Pancreas (tissue), 10 donors: ENCODE measurements around the gene NPTX1. TPM values are rescaled to one million over a fixed set of nuclear protein-coding genes. Genes with fewer than 3 reads are reported as not detected.

ENCODE experiments used
- ATAC-seq, 4 donors: fragments of 200-7000 bp; cut with Tn5 transposase; one replicate each; pipeline versions ENCODE4 v1.8.0 to v1.9.1; 2020; ENCODE audit warnings: mild to moderate bottlenecking in 4 of 4, moderate library complexity in 4 of 4
- DNase-seq, 6 donors: peaks; one replicate each; pipeline ENCODE4 v3.0.0-alpha.2; 2020
- FAIRE-seq: peaks from 2 replicates; lab custom pipeline; 2012; peaks lifted over from hg19 to GRCh38; lab: Jason Lieb, UNC
- H3K27ac ChIP-seq, 4 donors: fragments of 200-600 bp; sonication (generic); 1 replicate in 3 of 4; 2 replicates in 1 of 4; pipeline versions ENCODE4 v1.5.0 to v1.8.0; 2020
- H3K27me3 ChIP-seq, 4 donors: fragments of 200-600 bp; one replicate each; pipeline ENCODE4 v1.8.0; 2021
- H3K36me3 ChIP-seq, 3 donors: fragments of 200-600 bp; sonication (generic) in 1 of 3; one replicate each; pipeline versions ENCODE4 v1.5.0 to v1.8.0; 2020 to 2021
- H3K4me1 ChIP-seq, 3 donors: fragments of 200-600 bp; one replicate each; pipeline ENCODE4 v1.8.0; 2021
- H3K4me3 ChIP-seq, 4 donors: fragments of 200-600 bp; sonication (generic) in 2 of 4; one replicate each; pipeline versions ENCODE4 v1.5.0 to v1.8.0; 2020 to 2021
- H3K9me3 ChIP-seq, 4 donors: fragments of 200-600 bp; one replicate each; pipeline ENCODE4 v1.8.0; 2021
- CTCF ChIP-seq, 4 donors: fragments of 200-600 bp; sonication (generic) in 3 of 4; IDR thresholded peaks; one replicate each; pipeline versions ENCODE4 v1.5.0 to v1.8.0; 2021; ENCODE audit warnings: antibody characterized with exemption in 4 of 4
- WGBS, 2 donors: extraction: QIAGEN DNeasy Blood & Tissue Kit; methylation state at CpG; one replicate each; pipeline ENCODE4 v1.1.7; 2013; 5-methylcytosine and 5-hydroxymethylcytosine counted together
- intact Hi-C, 3 donors: fragments of 100-400 bp; cut with DNase I; formaldehyde crosslinking; loops; one replicate each; pipeline versions ENCODE4 v1.11.1 to v1.14.2; 2022
- polyA plus RNA-seq, 2 donors: library from polyadenylated mRNA; stranded (reverse); fragments of 200-250 nt; gene quantifications; one replicate each; pipeline ENCODE4 v1.2.3, GENCODE V29; 2013
- total RNA-seq, 6 donors: library from RNA; stranded (reverse); fragmentation: NEBNext Ultra II Directional in 4 of 6; extraction: Animal tissue kit (Norgen Biotek cat#: 25700) in 4 of 6; gene quantifications; one replicate each; pipeline versions ENCODE4 v1.2.1 to v1.2.4, GENCODE V29; 2021 to 2023
- donor health status: healthy with polysubstance abuse.
- donor health status: DM: no; HTN: no; CAD: no; lungs with moderate emphysema.
- donor health status: DM: no; HTN: no; CAD: no.
- donor health status: control.
- donor health status: control.
- donor health status: Bipolar disorder and iron deficiency.
- donor health status: DM: yes; HTN: yes; CAD: no.
- donor health status: DM: no; HTN: no; CAD: no.
- donor health status: DM: no; HTN: no; CAD: no.
- donor health status: DM: yes; HTN: yes; CAD: no.

Gene NPTX1
- total and polyA plus RNA-seq, 8 donors, result 0.04 to 1.1 (median 0.19) TPM; not detected in 1

GRCh38 chr17:80516171-80516932 is 39.9 kb upstream of the NPTX1 start:
- TF ChIP-seq CTCF (IDR thresholded peaks at IDR 0.05), result no peak
- DNase-seq (no peak), FAIRE-seq (no peak), ATAC-seq (no peak)
- Histone ChIP-seq H3K27ac (no peak overlapping the region), H3K4me1 (no peaks in the 10 kb centered on the region), H3K9me3 (no peaks in the 10 kb centered on the region), H3K27me3 (no peaks in the 10 kb centered on the region), H3K36me3 (no peaks in the 10 kb centered on the region), H3K4me3 (no peak overlapping the region)
- WGBS, 2 donors, result 62 to 64% methylated on average over 17 of the region's 17 CpGs
- intact Hi-C loops, result no loop called here

DNA sequence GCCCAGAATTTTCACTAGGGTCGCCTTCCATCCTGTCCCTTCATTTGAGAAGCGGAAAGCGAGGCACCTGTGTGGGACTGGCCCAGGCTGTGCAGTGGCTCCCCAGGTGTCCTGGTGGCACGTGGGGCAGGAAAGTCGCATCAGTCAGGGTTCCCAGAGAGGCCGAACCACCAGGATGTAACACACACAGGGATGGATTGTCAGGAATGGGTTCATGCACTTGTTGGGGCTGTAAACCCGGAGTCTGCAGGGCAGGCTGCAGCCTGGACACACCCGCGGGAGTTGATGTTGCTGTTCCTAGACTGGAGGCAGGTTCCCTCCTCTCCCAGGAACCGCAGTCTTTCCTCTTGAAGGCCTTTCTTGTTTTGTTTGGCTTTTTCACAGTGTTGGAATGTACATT is 37.5 kb upstream of the NPTX1 start:
- H3K27me3 ChIP-seq, result no peaks in the 10 kb centered on the region
- DNase-seq, result no peak
- intact Hi-C loops, result no loop called here
- H3K9me3 ChIP-seq, result no peaks in the 10 kb centered on the region
- whole genome bisulfite sequencing, 2 donors, result 46 to 48% methylated on average over 10 of the region's 10 CpGs
- no peak overlapping the region for H3K27ac ChIP-seq
- no peak for ATAC-seq
- no peak for TF ChIP-seq CTCF (IDR thresholded peaks at IDR 0.05)
- no peaks in the 10 kb centered on the region for H3K4me1 ChIP-seq
- H3K36me3 ChIP-seq, result no peaks in the 10 kb centered on the region
- no peak overlapping the region for H3K4me3 ChIP-seq
- FAIRE-seq, result no peak

- H3K27me3 ChIP-seq, result no peaks in the 10 kb centered on the region
- no peak overlapping the region for H3K4me3 ChIP-seq
- TF ChIP-seq CTCF (IDR thresholded peaks at IDR 0.05), result no peak
- H3K36me3 ChIP-seq, result no peaks in the 10 kb centered on the region
- DNase-seq, result no peak
- intact Hi-C loops, result no loop called here
- H3K4me1 ChIP-seq, result no peaks in the 10 kb centered on the region
- no peak for ATAC-seq
- H3K27ac ChIP-seq, result no peak overlapping the region
- no peak for FAIRE-seq
- no peaks in the 10 kb centered on the region for H3K9me3 ChIP-seq
- 69 to 72% methylated on average over 16 of the region's 16 CpGs for WGBS, 2 donors
These were observed 36.8 kb upstream of the NPTX1 start for GRCh38 chr17:80513201-80513600.

DNA sequence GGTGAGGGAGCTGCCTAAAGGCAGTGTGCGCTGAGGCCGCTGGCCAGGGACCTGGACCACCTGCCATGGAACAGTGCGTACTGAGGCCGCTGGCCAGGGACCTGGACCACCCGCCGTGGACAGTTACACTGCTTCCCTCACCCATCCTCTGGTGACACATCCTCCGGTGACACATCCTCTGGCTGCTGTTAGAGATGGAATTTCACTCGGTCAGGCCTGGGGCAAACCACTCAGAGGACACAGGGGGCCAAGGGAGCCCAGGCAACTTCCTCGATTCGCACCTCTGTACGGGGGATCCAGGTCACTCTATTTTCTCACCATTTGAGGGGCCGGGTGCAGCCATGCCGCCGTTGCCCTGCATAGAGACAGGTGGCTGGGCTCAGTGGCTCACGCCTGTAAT is 35.8 kb upstream of the NPTX1 start:
- no peaks in the 10 kb centered on the region for H3K4me1 ChIP-seq
- no peak for FAIRE-seq
- WGBS, 2 donors, result 80 to 82% methylated on average over 14 to 15 of the region's 15 CpGs
- H3K27me3 ChIP-seq, result no peaks in the 10 kb centered on the region
- DNase-seq, result no peak
- H3K4me3 ChIP-seq, result no peak overlapping the region
- H3K27ac ChIP-seq, result no peak overlapping the region
- no peak for TF ChIP-seq CTCF (IDR thresholded peaks at IDR 0.05)
- H3K36me3 ChIP-seq, result no peaks in the 10 kb centered on the region
- intact Hi-C loops, result no loop called here
- H3K9me3 ChIP-seq, result no peaks in the 10 kb centered on the region
- no peak for ATAC-seq
